B cell (primary cell): ENCODE measurements around the gene COL4A1. TPM values are rescaled to one million over a fixed set of nuclear protein-coding genes. Genes with fewer than 3 reads are reported as not detected.

Source experiments
- ATAC-seq: fragments of 200-7000 bp; cut with Tn5 transposase; one replicate; pipeline ENCODE4 v1.10.0; 2021; ENCODE audit warnings: low read depth, mild to moderate bottlenecking, moderate number of reproducible peaks, moderate library complexity
- CTCF ChIA-PET: fragments of 350-600 bp; sonication (Branson Sonifier 250); formaldehyde crosslinking; loops from one replicate; lab custom pipeline; 2021; ENCODE audit warnings: antibody characterized with exemption, inconsistent platforms; lab: Charles Lee
- POLR2A ChIA-PET: fragments of 350-600 bp; sonication (Branson Sonifier 250); formaldehyde crosslinking; loops from one replicate; lab custom pipeline; 2021; ENCODE audit warnings: antibody characterized with exemption; lab: Charles Lee
- DNase-seq: peaks from one replicate; pipeline ENCODE4 v3.0.0; 2013
- H2AFZ ChIP-seq: 2 replicates; pipeline ENCODE4 v1.6.1; 2012; ENCODE audit warnings: mild to moderate bottlenecking, low read depth, low read length; ENCODE audit not compliant: insufficient read depth, poor library complexity, severe bottlenecking
- H3K27ac ChIP-seq, 2 donors: 1 replicate in 1 of 2; 2 replicates in 1 of 2; pipeline ENCODE4 v1.5.1; 2012 to 2013; ENCODE audit warnings: low read length in 2 of 2, mild to moderate bottlenecking in 2 of 2, moderate library complexity in 1 of 2
- H3K27me3 ChIP-seq, 4 experiments: fragments of 200-600 bp in 1 of 4; sonication (generic) in 1 of 4; replicated peaks in 1 of 4; 1 replicate in 2 of 4; 2 replicates in 2 of 4; pipeline versions ENCODE4 v1.6.1 to v1.7.0; 2013 to 2016; ENCODE audit warnings: low read length in 3 of 4, mild to moderate bottlenecking in 2 of 4, mixed read lengths in 1 of 4, moderate library complexity in 1 of 4; ENCODE audit not compliant: insufficient read depth in 4 of 4, control insufficient read depth in 3 of 4; ENCODE audit errors: control extremely low read depth in 1 of 4
- H3K36me3 ChIP-seq, 2 experiments: replicated peaks in 1 of 2; 1 replicate in 1 of 2; 2 replicates in 1 of 2; pipeline versions ENCODE4 v1.6.1 to v1.7.1; 2013; ENCODE audit warnings: low read length in 1 of 2; ENCODE audit not compliant: insufficient read depth in 2 of 2, control insufficient read depth in 1 of 2; ENCODE audit errors: control extremely low read depth in 1 of 2, extremely low read depth in 1 of 2
- H3K4me1 ChIP-seq, 2 donors: fragments of 200-600 bp in 1 of 2; sonication (generic) in 1 of 2; 1 replicate in 1 of 2; 2 replicates in 1 of 2; pipeline versions ENCODE4 v1.5.1 to v1.6.1; 2013 to 2017; ENCODE audit warnings: low read length in 2 of 2; ENCODE audit not compliant: control insufficient read depth in 2 of 2, insufficient read depth in 2 of 2
- H3K4me2 ChIP-seq: replicated peaks from 2 replicates; pipeline ENCODE3; 2012; ENCODE audit warnings: mild to moderate bottlenecking, low read depth, low read length; ENCODE audit not compliant: poor library complexity, severe bottlenecking
- H3K4me3 ChIP-seq, 5 experiments: fragments of 200-600 bp in 1 of 5; sonication (generic) in 1 of 5; 1 replicate in 3 of 5; 2 replicates in 2 of 5; pipeline versions ENCODE4 v1.5.1 to v1.7.0; 2011 to 2016; ENCODE audit warnings: low read length in 4 of 5, mild to moderate bottlenecking in 4 of 5, low read depth in 2 of 5, control low read depth in 1 of 5, moderate library complexity in 1 of 5; ENCODE audit not compliant: insufficient read depth in 1 of 5; ENCODE audit errors: control extremely low read depth in 1 of 5, extremely low read depth in 1 of 5
- H3K79me2 ChIP-seq: fragments of 200-600 bp; sonication (generic); one replicate; pipeline ENCODE4 v1.6.0; 2016; ENCODE audit warnings: low read length; ENCODE audit not compliant: control insufficient read depth, insufficient read depth
- H3K9ac ChIP-seq: fragments of 200-600 bp; sonication (generic); 2 replicates; pipeline ENCODE4 v1.6.1; 2017; ENCODE audit warnings: mild to moderate bottlenecking, low read length, moderate library complexity
- H3K9me3 ChIP-seq, 3 donors: one replicate each; pipeline versions ENCODE4 v1.6.1 to v1.7.1; 2013; ENCODE audit warnings: low read length in 2 of 3; ENCODE audit not compliant: control insufficient read depth in 2 of 3, insufficient read depth in 1 of 3; ENCODE audit errors: control extremely low read depth in 1 of 3
- H4K20me1 ChIP-seq: 2 replicates; pipeline ENCODE4 v1.6.0; 2012; ENCODE audit warnings: mild to moderate bottlenecking, low read length; ENCODE audit not compliant: insufficient read depth, control insufficient read depth, poor library complexity, severe bottlenecking
- H3K27ac Mint-ChIP-seq: one replicate; pipeline ENCODE4 v1.8.0; 2021; ENCODE audit warnings: mixed read lengths
- H3K27me3 Mint-ChIP-seq: one replicate; pipeline ENCODE4 v1.8.0; 2021; ENCODE audit warnings: mixed read lengths
- H3K4me1 Mint-ChIP-seq: one replicate; pipeline ENCODE4 v1.8.0; 2021; ENCODE audit warnings: mixed read lengths
- H3K4me3 Mint-ChIP-seq: one replicate; pipeline ENCODE4 v1.8.0; 2021; ENCODE audit warnings: mixed read lengths
- H3K9me3 Mint-ChIP-seq: one replicate; pipeline ENCODE4 v1.8.0; 2022; ENCODE audit warnings: mixed read lengths; ENCODE audit not compliant: insufficient read depth
- CTCF ChIP-seq: fragments of 200-600 bp; IDR thresholded peaks from one replicate; pipeline ENCODE4 v1.8.0; 2022; ENCODE audit warnings: antibody characterized with exemption, mild to moderate bottlenecking
- EZH2 ChIP-seq: IDR thresholded peaks from 2 replicates; pipeline ENCODE4 v1.6.1; 2012; ENCODE audit warnings: borderline replicate concordance, low read depth, mild to moderate bottlenecking, moderate library complexity, low read length; ENCODE audit not compliant: insufficient read depth, poor library complexity, severe bottlenecking
- WGBS: methylation state at CpG from one replicate; pipeline ENCODE4 v1.1.5; 2013; ENCODE audit warnings: missing lambda C conversion rate; ENCODE audit not compliant: insufficient coverage; 5-methylcytosine and 5-hydroxymethylcytosine counted together
- intact Hi-C: fragments of 100-400 bp; cut with micrococcal nuclease; formaldehyde crosslinking; loops from one replicate; pipeline ENCODE4 v1.10.0; 2022
- polyA plus RNA-seq: library from polyadenylated mRNA; depleted of rRNA; stranded (reverse); fragments of >200 nt; gene quantifications from 2 replicates; pipeline ENCODE4 v1.2.3, GENCODE V29; 2012
- total RNA-seq, 2 donors: library from RNA; stranded (reverse); fragments of 120-200 nt in 1 of 2; gene quantifications; 1 replicate in 1 of 2; 2 replicates in 1 of 2; pipeline versions ENCODE4 v1.2.3 to v1.2.4, GENCODE V29; 2013 to 2022

The COL4A1 gene
- total and polyA plus RNA-seq, 2 donors (not counting 1 experiment from before 2014, with no cell fraction given) = not detected

GRCh38 chr13:110351636-110352420 is 44.9 kb upstream of the COL4A1 start:
- H3K4me1 Mint-ChIP-seq = no peaks in the 10 kb centered on the region
- no peak overlapping the region for H3K27ac Mint-ChIP-seq
- ChIA-PET POLR2A (no interaction called here), CTCF (no interaction called here)
- Histone ChIP-seq H3K79me2 (no peaks in the 10 kb centered on the region), H2AFZ (no peak overlapping the region), H3K27me3 (peaks cover 0 to 3% (median 0%) of the 10 kb centered on the region in 4 experiments), H3K36me3 (no peaks in the 10 kb centered on the region), H3K4me1 (no peaks in the 10 kb centered on the region), H4K20me1 (no peaks in the 10 kb centered on the region), H3K9ac (no peak overlapping the region), H3K9me3 (peaks cover 0 to 3% (median 0%) of the 10 kb centered on the region in 3 donors), H3K4me2 (no peak overlapping the region), H3K27ac (no peak overlapping the region), H3K4me3 (no peak overlapping the region)
- ATAC-seq (no peak), DNase-seq (no peak)
- H3K27me3 Mint-ChIP-seq = peaks cover 16% of the 10 kb centered on the region
- intact Hi-C loops = no loop called here
- TF ChIP-seq EZH2 (no peak), CTCF (no peak)
- 83% methylated on average over 3 of the region's 6 CpGs for WGBS
- H3K4me3 Mint-ChIP-seq = no peak overlapping the region
- no peaks in the 10 kb centered on the region for H3K9me3 Mint-ChIP-seq

- DNase-seq (no peak), ATAC-seq (no peak)
- Histone ChIP-seq H3K27ac (no peak overlapping the region), H3K4me1 (no peaks in the 10 kb centered on the region), H3K79me2 (no peaks in the 10 kb centered on the region), H3K4me2 (no peak overlapping the region), H2AFZ (no peak overlapping the region), H3K9me3 (no peaks in the 10 kb centered on the region), H3K27me3 (peaks cover 0 to 3% (median 0%) of the 10 kb centered on the region in 4 experiments), H3K4me3 (no peak overlapping the region), H3K36me3 (no peaks in the 10 kb centered on the region), H4K20me1 (no peaks in the 10 kb centered on the region), H3K9ac (no peak overlapping the region)
- H3K4me3 Mint-ChIP-seq = no peak overlapping the region
- no peaks in the 10 kb centered on the region for H3K4me1 Mint-ChIP-seq
- intact Hi-C loops = no loop called here
- TF ChIP-seq CTCF (no peak), EZH2 (no peak)
- H3K27me3 Mint-ChIP-seq = peaks cover 16% of the 10 kb centered on the region
- H3K9me3 Mint-ChIP-seq = no peaks in the 10 kb centered on the region
- POLR2A ChIA-PET = no interaction called here
- H3K27ac Mint-ChIP-seq = no peak overlapping the region
- 82% methylated on average over 3 of the region's 3 CpGs for WGBS
- CTCF ChIA-PET = interaction anchor here (0.6 kb wide), 1 partner anchor 66 kb away, joined by 4 read pairs; no protein-coding TSS in a partner anchor
Measured at GRCh38 chr13:110350509-110350908, 43.6 kb upstream of the COL4A1 start.
